WI38 (cell line): ENCODE data around the gene CLEC2D.
"Not testable (repeated sequence)": the region's sequence is repeated elsewhere in the genome, so short reads cannot be mapped to it uniquely, and the experiment has no call there.

Experiments
- H3K4me3 ChIP-seq: 2 replicates; pipeline ENCODE4 v1.5.1; 2011; ENCODE audit warnings: low read depth, mild to moderate bottlenecking, control low read depth, low read length
- TF ChIP-seq, protein P1 (sequence below): IDR thresholded peaks from 2 replicates; pipeline ENCODE4 v1.5.1; 2012; ENCODE audit warnings: low read depth, mild to moderate bottlenecking, control low read depth, low read length

Gene CLEC2D

GRCh38 chr12:9735601-9736000, 66.1 kb downstream of the CLEC2D start:
- H3K4me3 ChIP-seq = no peak overlapping the region
- TF ChIP-seq, protein P1, sequence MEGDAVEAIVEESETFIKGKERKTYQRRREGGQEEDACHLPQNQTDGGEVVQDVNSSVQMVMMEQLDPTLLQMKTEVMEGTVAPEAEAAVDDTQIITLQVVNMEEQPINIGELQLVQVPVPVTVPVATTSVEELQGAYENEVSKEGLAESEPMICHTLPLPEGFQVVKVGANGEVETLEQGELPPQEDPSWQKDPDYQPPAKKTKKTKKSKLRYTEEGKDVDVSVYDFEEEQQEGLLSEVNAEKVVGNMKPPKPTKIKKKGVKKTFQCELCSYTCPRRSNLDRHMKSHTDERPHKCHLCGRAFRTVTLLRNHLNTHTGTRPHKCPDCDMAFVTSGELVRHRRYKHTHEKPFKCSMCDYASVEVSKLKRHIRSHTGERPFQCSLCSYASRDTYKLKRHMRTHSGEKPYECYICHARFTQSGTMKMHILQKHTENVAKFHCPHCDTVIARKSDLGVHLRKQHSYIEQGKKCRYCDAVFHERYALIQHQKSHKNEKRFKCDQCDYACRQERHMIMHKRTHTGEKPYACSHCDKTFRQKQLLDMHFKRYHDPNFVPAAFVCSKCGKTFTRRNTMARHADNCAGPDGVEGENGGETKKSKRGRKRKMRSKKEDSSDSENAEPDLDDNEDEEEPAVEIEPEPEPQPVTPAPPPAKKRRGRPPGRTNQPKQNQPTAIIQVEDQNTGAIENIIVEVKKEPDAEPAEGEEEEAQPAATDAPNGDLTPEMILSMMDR = no peak

- TF ChIP-seq, protein P1 = no peak
- no peak overlapping the region for H3K4me3 ChIP-seq
These were observed 67.6 kb downstream of the CLEC2D start for GRCh38 chr12:9736936-9737705.

DNA sequence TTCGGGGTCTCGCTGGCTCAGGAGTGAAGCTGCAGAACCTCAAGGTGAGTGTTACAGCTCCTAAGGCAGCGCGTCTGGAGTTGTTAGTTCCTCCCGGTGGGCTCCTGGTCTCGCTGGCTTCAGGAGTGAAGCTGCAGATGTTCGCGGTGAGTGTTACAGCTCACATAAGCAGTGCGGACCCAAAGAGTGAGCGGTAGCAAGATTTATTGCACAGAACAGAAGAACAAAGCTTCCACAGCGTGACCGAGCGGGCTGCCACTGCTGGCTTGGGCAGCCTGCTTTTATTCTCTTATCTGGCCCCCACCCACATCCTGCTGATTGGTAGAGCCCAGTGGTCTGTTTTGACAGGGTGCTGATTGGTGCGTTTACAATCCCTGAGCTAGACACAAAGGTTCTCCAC, 69.4 kb downstream of the CLEC2D start:
- not testable (repeated sequence) for H3K4me3 ChIP-seq

GRCh38 chr12:9739404-9740105, 70.0 kb downstream of the CLEC2D start:
- peak overlapping the region; percentile 29; the same call in 1 of the 2 replicates for H3K4me3 ChIP-seq

DNA sequence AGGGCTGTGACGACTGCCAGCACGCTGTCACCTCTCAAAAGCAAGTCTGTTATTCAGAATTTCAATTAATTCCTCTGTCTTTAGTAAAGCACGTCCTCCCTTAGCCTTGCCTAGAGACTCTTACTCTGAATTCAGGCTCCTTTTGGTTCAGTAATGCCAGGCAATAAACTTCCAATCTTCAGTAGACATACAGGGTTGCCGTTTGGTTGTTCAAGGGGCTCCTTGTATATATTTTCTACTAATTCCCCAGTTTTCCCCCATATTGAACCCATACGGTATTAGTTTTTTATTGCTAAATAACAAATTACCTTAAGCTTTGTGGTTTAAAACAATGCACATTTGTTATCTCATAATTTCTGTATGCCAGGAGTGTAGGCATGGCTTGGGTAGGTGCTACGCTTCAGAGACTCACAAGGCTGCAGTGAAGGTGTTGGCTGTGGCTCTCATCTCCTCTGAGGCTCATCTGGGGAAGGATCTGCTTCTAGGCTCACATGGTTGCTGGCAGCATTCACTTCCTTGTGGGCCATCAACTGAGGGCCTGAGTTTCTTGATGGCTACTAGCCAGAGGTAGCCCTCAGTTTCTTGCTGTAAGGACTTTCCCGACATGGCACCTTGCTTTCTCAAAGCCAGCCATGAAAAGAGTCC, 70.7 kb downstream of the CLEC2D start:
- peak overlapping the region; percentile 29; the same call in 1 of the 2 replicates for H3K4me3 ChIP-seq
- TF ChIP-seq, protein P1 = no peak

DNA sequence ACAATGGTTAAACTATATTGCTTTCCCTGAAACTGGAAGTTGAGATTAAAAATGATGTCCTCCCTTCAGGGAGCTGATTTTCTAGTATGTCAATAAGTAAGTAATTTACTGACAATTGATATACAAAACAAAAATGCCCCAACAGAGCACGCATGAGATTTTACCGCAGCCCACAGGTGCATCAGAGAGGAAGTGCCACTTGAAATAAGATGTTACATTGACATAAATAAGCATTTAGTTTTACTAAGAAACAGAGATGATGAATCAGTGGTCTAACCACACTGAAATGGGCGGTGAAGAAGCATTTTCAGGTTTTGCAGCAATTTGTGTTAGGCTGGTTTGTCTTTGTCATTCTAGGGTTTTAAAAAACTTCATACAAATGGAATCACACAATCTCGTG, 72.2 kb downstream of the CLEC2D start:
- no peak overlapping the region for H3K4me3 ChIP-seq
- TF ChIP-seq, protein P1 = no peak

DNA sequence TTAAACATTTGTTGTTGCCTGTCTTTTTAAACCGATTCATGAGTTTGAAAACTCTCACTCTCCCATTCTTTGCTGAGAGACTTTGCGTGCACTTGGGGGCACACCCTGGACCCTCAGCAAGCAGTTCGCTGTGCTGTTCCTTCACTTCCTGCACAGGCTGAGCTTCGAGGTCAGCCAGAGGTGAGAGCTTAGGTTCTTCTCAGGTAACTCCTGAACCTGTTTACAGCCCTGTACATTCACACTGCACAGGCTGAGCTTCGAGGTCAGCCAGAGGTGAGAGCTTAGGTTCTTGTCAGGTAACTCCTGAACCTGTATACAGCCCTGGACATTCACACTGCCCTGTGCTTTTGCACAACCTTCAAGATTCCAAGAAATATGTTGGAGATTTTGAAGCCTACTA, 73.1 kb downstream of the CLEC2D start:
- TF ChIP-seq, protein P1 = no peak
- no peak overlapping the region for H3K4me3 ChIP-seq

DNA sequence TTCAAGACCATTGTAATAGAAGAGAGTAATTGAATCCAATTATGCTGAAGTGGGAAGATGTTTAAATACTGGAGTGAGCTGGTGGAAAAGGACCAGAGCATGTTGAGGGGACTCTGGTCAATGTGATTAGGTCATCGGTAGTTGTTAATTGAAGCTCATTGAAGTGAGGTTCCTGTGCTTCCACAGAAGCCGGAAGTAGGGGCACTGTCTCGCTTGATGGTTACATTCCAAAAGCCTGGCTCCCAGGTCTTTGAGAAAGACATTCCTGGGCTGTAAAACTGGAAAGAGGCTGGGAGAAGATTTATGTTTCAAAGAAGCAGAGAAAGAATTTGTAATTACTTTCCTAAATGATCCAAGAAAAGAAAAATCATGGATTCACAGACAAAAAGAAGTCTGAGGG, 75.7 kb downstream of the CLEC2D start:
- TF ChIP-seq, protein P1 = no peak
- no peak overlapping the region for H3K4me3 ChIP-seq
